ENCODE data around the gene STX8.

DNA sequence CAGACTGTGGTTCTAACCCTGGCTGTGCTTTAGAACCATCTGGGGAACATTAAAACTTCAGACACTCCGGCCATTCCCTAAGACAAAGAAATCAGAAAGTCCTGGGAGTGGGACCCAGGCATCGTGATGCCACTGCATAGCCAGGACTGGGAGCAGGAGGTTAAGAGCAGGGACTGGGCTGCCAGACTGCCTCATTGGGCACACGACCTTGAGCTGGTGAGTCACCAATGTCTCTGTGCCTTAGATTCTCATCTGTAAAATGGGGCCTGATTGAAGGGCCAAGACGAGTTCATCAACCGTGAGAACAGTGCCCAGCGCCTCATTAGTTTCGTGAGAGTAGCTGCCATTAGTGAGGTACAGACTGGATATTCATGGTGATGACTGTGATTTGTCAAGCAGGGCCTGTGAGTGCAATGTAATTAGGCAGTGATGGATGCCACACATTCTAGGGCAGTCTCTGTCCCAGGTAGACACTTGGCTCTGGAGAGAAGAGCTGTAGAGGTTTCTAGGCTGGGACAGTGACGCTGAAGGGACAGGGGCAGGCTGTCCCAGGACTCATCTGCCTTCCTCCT lies 357.5 kb downstream of the STX8 start:
- TF ChIP-seq, protein P1, sequence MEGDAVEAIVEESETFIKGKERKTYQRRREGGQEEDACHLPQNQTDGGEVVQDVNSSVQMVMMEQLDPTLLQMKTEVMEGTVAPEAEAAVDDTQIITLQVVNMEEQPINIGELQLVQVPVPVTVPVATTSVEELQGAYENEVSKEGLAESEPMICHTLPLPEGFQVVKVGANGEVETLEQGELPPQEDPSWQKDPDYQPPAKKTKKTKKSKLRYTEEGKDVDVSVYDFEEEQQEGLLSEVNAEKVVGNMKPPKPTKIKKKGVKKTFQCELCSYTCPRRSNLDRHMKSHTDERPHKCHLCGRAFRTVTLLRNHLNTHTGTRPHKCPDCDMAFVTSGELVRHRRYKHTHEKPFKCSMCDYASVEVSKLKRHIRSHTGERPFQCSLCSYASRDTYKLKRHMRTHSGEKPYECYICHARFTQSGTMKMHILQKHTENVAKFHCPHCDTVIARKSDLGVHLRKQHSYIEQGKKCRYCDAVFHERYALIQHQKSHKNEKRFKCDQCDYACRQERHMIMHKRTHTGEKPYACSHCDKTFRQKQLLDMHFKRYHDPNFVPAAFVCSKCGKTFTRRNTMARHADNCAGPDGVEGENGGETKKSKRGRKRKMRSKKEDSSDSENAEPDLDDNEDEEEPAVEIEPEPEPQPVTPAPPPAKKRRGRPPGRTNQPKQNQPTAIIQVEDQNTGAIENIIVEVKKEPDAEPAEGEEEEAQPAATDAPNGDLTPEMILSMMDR (IDR thresholded peaks at IDR 0.05; ENCODE audit: low read depth, low read length): no peak
- no peak for TF ChIP-seq EZH2phosphoT487 (IDR thresholded peaks at IDR 0.05; ENCODE audit: low read depth)
